OCI-LY7 (cell line): ENCODE data around the gene CETP. TPM values are rescaled to one million over a fixed set of nuclear protein-coding genes. Genes with fewer than 3 reads are reported as not detected.

Experiments used
- BruUV-seq: library from RNA; stranded (reverse); fragments of 400-500 nt; replicated peaks from 2 replicates; lab custom pipeline; 2021; lab: Mats Ljungman, UMichigan
- CTCF ChIA-PET: fragments of 300-600 bp; sonication (Branson Sonifier 250); formaldehyde crosslinking; loops from one replicate; lab custom pipeline; 2022; ENCODE audit warnings: antibody characterized with exemption; ENCODE audit not compliant: unreplicated experiment; lab: Charles Lee
- POLR2A ChIA-PET: fragments of 300-600 bp; sonication (Branson Sonifier 250); formaldehyde crosslinking; loops from one replicate; lab custom pipeline; 2022; ENCODE audit warnings: antibody characterized with exemption; lab: Charles Lee
- DNase-seq: peaks from one replicate; pipeline ENCODE4 v3.0.0-alpha.2; 2015; ENCODE audit warnings: low spot score
- H2AFZ ChIP-seq: fragments of 200-600 bp; sonication (generic), shearing (Covaris generic); 2 replicates; pipeline ENCODE4 v1.6.1; 2014; ENCODE audit warnings: mild to moderate bottlenecking, antibody characterized with exemption, low read length, moderate library complexity
- H3K27ac ChIP-seq: fragments of 200-600 bp; sonication (generic); 2 replicates; pipeline ENCODE4 v1.5.1; 2014; ENCODE audit warnings: mixed run types, low read depth, mild to moderate bottlenecking, moderate library complexity, low read length, inconsistent platforms; ENCODE audit not compliant: poor library complexity, severe bottlenecking
- H3K36me3 ChIP-seq: fragments of 200-600 bp; sonication (generic); 2 replicates; pipeline ENCODE4 v1.6.1; 2014; ENCODE audit warnings: mild to moderate bottlenecking, antibody characterized with exemption, low read length, moderate library complexity, mixed read lengths; ENCODE audit not compliant: insufficient read depth
- H3K4me1 ChIP-seq: fragments of 200-600 bp; sonication (generic); 2 replicates; pipeline ENCODE4 v1.5.1; 2014; ENCODE audit warnings: mild to moderate bottlenecking, low read length; ENCODE audit not compliant: insufficient read depth, poor library complexity, severe bottlenecking
- H3K4me2 ChIP-seq: fragments of 200-600 bp; sonication (generic); 2 replicates; pipeline ENCODE4 v1.6.1; 2014; ENCODE audit warnings: mild to moderate bottlenecking, low read length
- H3K4me3 ChIP-seq: fragments of 200-600 bp; sonication (generic); 2 replicates; pipeline ENCODE4 v1.5.1; 2014; ENCODE audit warnings: mild to moderate bottlenecking, low read depth, low read length; ENCODE audit not compliant: poor library complexity, severe bottlenecking
- H3K79me2 ChIP-seq: fragments of 200-600 bp; sonication (generic); 2 replicates; pipeline ENCODE4 v1.6.1; 2016; ENCODE audit warnings: low read depth, mild to moderate bottlenecking, low read length, moderate library complexity, mixed read lengths; ENCODE audit not compliant: insufficient read depth
- H3K9me2 ChIP-seq: fragments of 200-600 bp; sonication (generic); 2 replicates; pipeline ENCODE4 v1.6.1; 2016; ENCODE audit warnings: mild to moderate bottlenecking, low read length, mixed read lengths; ENCODE audit not compliant: insufficient read depth
- H3K9me3 ChIP-seq: fragments of 200-600 bp; sonication (generic); 2 replicates; pipeline ENCODE4 v1.6.1; 2014; ENCODE audit warnings: mild to moderate bottlenecking, mixed run types, low read length, mixed read lengths
- H4K20me1 ChIP-seq: fragments of 200-600 bp; sonication (generic); 2 replicates; pipeline ENCODE4 v1.6.1; 2014; ENCODE audit warnings: mild to moderate bottlenecking, antibody characterized with exemption, low read length, moderate library complexity, mixed read lengths; ENCODE audit not compliant: insufficient read depth
- EZH2phosphoT487 ChIP-seq: fragments of 200-600 bp; sonication (generic); IDR thresholded peaks from 2 replicates; pipeline ENCODE4 v1.6.1; 2018; ENCODE audit warnings: low read depth, borderline replicate concordance, mild to moderate bottlenecking, mixed run types, antibody characterized with exemption, low read length, moderate library complexity, mixed read lengths
- intact Hi-C: fragments of 100-400 bp; cut with micrococcal nuclease; formaldehyde crosslinking; loops from one replicate; pipeline ENCODE4 v1.10.0; 2022; ENCODE audit not compliant: unreplicated experiment
- total RNA-seq, 2 experiments: library from RNA; depleted of rRNA in 1 of 2; stranded (reverse); fragments of >200 nt in 1 of 2; shearing (Covaris generic) in 1 of 2; gene quantifications; 2 replicates each; pipeline ENCODE4 v1.2.3, GENCODE V29; 2014 to 2022
- TF ChIP-seq, protein P1 (sequence below): fragments of 200-600 bp; sonication (generic); conservative IDR thresholded peaks from 2 replicates; pipeline ENCODE4 v1.5.1; 2014; ENCODE audit warnings: mild to moderate bottlenecking, antibody characterized with exemption, low read length, moderate library complexity, mixed read lengths

Gene CETP
- total RNA-seq, 2 experiments from 2014 or later: 0.54 to 0.65 TPM

DNA sequence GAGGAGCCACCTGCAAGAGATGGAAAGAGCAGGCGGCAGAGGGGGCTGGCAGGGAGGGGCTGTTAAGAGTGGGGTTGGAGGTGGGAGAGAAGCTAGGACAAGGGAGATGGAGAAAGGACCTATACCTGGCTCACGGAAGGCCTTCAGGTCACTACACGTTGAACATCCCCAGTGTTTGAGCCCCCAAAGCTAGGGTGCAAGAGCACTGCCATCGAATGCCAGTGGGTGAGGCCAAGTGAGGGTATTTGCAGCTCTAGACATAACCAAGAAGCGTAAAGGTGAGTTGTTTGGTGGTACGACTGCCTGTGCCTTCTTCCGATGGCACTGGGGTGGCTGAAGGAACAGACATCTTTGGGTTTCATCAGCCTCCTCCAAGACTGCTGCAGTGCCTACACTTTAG, 46.9 kb upstream of the CETP start:
- Histone ChIP-seq H3K9me2 (no peaks in the 10 kb centered on the region), H3K4me3 (no peak overlapping the region), H3K4me2 (no peak overlapping the region), H3K36me3 (no peaks in the 10 kb centered on the region), H2AFZ (peak overlapping the region; percentile 4; the same call in 1 of the 2 replicates), H3K4me1 (peaks cover 100% of the 10 kb centered on the region), H3K9me3 (no peaks in the 10 kb centered on the region), H3K27ac (no peak overlapping the region), H4K20me1 (no peaks in the 10 kb centered on the region), H3K79me2 (no peaks in the 10 kb centered on the region)
- POLR2A ChIA-PET: interaction anchor here (13.5 kb wide), 1 partner anchor 15 kb away, joined by 256 read pairs; the partner anchor contains the start of gene HERPUD1
- TF ChIP-seq EZH2phosphoT487: no peak
- TF ChIP-seq, protein P1, sequence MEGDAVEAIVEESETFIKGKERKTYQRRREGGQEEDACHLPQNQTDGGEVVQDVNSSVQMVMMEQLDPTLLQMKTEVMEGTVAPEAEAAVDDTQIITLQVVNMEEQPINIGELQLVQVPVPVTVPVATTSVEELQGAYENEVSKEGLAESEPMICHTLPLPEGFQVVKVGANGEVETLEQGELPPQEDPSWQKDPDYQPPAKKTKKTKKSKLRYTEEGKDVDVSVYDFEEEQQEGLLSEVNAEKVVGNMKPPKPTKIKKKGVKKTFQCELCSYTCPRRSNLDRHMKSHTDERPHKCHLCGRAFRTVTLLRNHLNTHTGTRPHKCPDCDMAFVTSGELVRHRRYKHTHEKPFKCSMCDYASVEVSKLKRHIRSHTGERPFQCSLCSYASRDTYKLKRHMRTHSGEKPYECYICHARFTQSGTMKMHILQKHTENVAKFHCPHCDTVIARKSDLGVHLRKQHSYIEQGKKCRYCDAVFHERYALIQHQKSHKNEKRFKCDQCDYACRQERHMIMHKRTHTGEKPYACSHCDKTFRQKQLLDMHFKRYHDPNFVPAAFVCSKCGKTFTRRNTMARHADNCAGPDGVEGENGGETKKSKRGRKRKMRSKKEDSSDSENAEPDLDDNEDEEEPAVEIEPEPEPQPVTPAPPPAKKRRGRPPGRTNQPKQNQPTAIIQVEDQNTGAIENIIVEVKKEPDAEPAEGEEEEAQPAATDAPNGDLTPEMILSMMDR: no peak
- DNase-seq: no peak
- BruUV-seq: no TSS peak
- intact Hi-C loops: no loop called here
- CTCF ChIA-PET: no interaction called here

- no peaks in the 10 kb centered on the region for H3K9me3 ChIP-seq
- H3K4me3 ChIP-seq: no peak overlapping the region
- H3K9me2 ChIP-seq: no peaks in the 10 kb centered on the region
- peaks cover 100% of the 10 kb centered on the region for H3K4me1 ChIP-seq
- ChIA-PET POLR2A (interaction anchor here (0.6 to 13.5 kb wide), 2 partner anchors 15 to 94 kb away, joined by 3 to 256 read pairs; partner anchors contain the start of gene HERPUD1), CTCF (no interaction called here)
- peak overlapping the region; percentile 92 for H3K27ac ChIP-seq
- peak overlapping the region; percentile 84 for H3K4me2 ChIP-seq
- no peaks in the 10 kb centered on the region for H3K79me2 ChIP-seq
- peak overlapping the region; percentile 40; the same call in 1 of the 2 replicates for H2AFZ ChIP-seq
- no peaks in the 10 kb centered on the region for H3K36me3 ChIP-seq
- no TSS peak for BruUV-seq
- TF ChIP-seq, protein P1: no peak
- TF ChIP-seq EZH2phosphoT487: no peak
- no peak for DNase-seq
- intact Hi-C loops: no loop called here
- no peaks in the 10 kb centered on the region for H4K20me1 ChIP-seq
Measured at GRCh38 chr16:56915336-56916119, 46.2 kb upstream of the CETP start.
